HFFc6 (cell line): Measurements from ENCODE around the gene ANAPC13. TPM values are rescaled to one million over a fixed set of nuclear protein-coding genes. Genes with fewer than 3 reads are reported as not detected.
A peak's percentile ranks its signal among the peaks of the same experiment; 100 is the strongest.

Experiments used
- DNase-seq: peaks from one replicate; pipeline ENCODE4 v3.0.0-alpha.2; 2018
- H3K27ac Mint-ChIP-seq: 2 replicates; pipeline ENCODE4 v1.8.0; 2020; ENCODE audit warnings: mild to moderate bottlenecking, mixed read lengths
- H3K27me3 Mint-ChIP-seq: 2 replicates; pipeline ENCODE4 v1.8.0; 2021; ENCODE audit warnings: mild to moderate bottlenecking, moderate library complexity, mixed read lengths; ENCODE audit not compliant: insufficient read depth
- H3K36me3 Mint-ChIP-seq: 2 replicates; pipeline ENCODE4 v1.8.0; 2021; ENCODE audit warnings: low read depth, mixed read lengths
- H3K4me1 Mint-ChIP-seq: 2 replicates; pipeline ENCODE4 v1.8.0; 2020; ENCODE audit warnings: low read depth, mixed read lengths
- H3K4me3 Mint-ChIP-seq: 2 replicates; pipeline ENCODE4 v1.8.0; 2020; ENCODE audit warnings: mild to moderate bottlenecking, moderate library complexity, mixed read lengths
- H3K9me3 Mint-ChIP-seq: 2 replicates; pipeline ENCODE4 v1.8.0; 2020; ENCODE audit warnings: mild to moderate bottlenecking, mixed read lengths
- total RNA-seq, 6 experiments: library from RNA; stranded (reverse); fragmentation: NEBNext Ultra II Directional; extraction: Animal tissue kit (Norgen Biotek cat#: 25700); gene quantifications; 2 replicates in 1 of 6; 3 replicates in 5 of 6; pipeline ENCODE4 v1.2.3, GENCODE V29; 2021
- TF ChIP-seq, protein P1 (sequence below): fragments of 200-600 bp; sonication (generic); IDR thresholded peaks from 2 replicates; pipeline ENCODE4 v1.5.0; 2021; ENCODE audit warnings: antibody characterized with exemption, mild to moderate bottlenecking

The ANAPC13 gene
- total RNA-seq, 6 experiments from 2014 or later: 123 to 152 (median 137) TPM

DNA sequence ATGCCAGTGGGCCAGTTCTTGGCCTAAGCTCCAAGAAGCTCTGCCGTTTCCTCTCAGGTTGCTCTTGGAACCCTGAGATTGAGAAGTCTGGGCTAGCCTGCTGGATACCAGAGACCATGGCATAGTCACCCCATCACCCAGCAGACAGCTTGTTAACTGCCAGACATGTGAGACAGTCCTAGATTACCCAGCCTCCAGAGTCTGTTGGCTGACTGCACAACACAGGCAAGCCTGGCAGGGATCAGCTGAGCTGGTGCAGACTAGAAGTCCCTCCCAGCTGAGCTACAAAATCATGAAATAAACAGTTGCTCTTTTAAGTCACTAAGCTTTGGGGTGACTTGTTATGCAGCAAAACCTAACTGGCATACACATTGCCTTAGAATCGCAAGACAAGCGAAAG, 5.2 kb downstream of the ANAPC13 start:
- Mint-ChIP-seq H3K4me3 (peak overlapping the region; percentile 26; the same call in 1 of the 2 replicates), H3K36me3 (peaks cover 55% of the 10 kb centered on the region), H3K27ac (peak overlapping the region; percentile 99), H3K4me1 (peaks cover 94% of the 10 kb centered on the region), H3K9me3 (peaks cover 3% of the 10 kb centered on the region; the same call in 1 of the 2 replicates), H3K27me3 (peaks cover 6% of the 10 kb centered on the region; the same call in 1 of the 2 replicates)
- TF ChIP-seq, protein P1, sequence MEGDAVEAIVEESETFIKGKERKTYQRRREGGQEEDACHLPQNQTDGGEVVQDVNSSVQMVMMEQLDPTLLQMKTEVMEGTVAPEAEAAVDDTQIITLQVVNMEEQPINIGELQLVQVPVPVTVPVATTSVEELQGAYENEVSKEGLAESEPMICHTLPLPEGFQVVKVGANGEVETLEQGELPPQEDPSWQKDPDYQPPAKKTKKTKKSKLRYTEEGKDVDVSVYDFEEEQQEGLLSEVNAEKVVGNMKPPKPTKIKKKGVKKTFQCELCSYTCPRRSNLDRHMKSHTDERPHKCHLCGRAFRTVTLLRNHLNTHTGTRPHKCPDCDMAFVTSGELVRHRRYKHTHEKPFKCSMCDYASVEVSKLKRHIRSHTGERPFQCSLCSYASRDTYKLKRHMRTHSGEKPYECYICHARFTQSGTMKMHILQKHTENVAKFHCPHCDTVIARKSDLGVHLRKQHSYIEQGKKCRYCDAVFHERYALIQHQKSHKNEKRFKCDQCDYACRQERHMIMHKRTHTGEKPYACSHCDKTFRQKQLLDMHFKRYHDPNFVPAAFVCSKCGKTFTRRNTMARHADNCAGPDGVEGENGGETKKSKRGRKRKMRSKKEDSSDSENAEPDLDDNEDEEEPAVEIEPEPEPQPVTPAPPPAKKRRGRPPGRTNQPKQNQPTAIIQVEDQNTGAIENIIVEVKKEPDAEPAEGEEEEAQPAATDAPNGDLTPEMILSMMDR: no peak
- DNase-seq: no peak

DNA sequence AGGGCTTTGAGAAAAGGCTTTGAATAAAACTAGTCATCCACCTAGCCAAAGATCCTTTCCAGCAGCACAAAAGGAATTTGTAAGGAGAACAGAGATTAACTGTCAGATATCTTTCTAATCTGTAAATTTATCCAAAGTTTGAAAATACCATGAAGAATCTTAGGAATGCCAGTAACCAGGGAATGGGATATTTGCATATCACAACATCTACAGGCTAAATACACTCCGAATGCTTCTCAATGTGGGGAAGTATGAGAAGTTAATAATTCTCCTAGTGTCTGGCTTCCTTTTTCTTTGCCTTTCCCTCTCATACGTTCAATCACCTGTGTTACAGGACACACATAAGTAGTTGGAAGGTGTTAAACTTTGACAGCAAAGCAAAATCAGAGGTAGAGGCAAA, 7.8 kb downstream of the ANAPC13 start:
- Mint-ChIP-seq H3K36me3 (peaks cover 38% of the 10 kb centered on the region), H3K9me3 (no peaks in the 10 kb centered on the region), H3K4me1 (peaks cover 87% of the 10 kb centered on the region), H3K27me3 (no peaks in the 10 kb centered on the region; the same call in 1 of the 2 replicates), H3K4me3 (peak overlapping the region; percentile 57), H3K27ac (peak overlapping the region; percentile 91)
- TF ChIP-seq, protein P1: no peak
- peak; percentile 66 for DNase-seq

DNA sequence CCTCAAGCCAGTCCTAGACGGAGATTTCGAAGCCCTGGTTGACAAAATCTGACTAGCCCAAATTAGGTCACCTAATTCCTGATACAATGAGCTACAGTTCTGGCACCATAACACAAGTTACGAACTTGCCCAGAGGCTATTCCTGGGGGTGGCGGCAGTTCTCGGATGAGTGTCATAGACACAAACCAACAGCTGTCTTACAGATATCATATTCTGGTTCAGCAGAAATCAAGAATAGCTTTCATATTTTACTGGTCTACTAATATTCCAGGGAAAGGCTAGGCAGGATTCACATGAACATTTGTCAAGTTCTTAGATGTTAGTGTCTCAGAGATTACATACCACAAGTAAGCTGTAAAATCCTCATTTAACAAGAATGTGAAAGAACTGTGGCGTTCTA, 8.8 kb downstream of the ANAPC13 start:
- H3K27me3 Mint-ChIP-seq: no peaks in the 10 kb centered on the region
- peak overlapping the region; percentile 91 for H3K27ac Mint-ChIP-seq
- no peaks in the 10 kb centered on the region for H3K9me3 Mint-ChIP-seq
- H3K4me1 Mint-ChIP-seq: peaks cover 86% of the 10 kb centered on the region
- peak overlapping the region; percentile 42 for H3K4me3 Mint-ChIP-seq
- peaks cover 29% of the 10 kb centered on the region for H3K36me3 Mint-ChIP-seq
- peak; percentile 73 for DNase-seq
- TF ChIP-seq, protein P1: no peak

DNA sequence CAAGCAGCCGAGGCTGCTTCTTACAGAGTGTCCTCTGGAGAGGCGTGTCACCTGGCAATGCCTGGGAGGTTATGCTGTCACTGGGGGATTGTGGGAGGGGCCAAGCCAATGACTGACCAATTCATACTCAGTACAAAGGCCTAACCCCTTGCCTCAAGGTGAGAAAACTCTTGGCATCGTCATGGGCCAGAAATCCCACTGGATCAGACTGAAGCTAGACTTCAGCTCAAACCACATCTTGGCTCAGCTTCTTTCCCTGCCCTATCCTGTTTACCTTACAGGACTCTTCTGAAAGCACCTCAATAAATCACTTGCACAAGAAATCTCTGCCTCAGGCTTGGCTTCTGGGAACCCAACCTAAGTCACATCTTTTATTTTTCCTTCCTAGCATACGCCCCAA, 9.5 kb downstream of the ANAPC13 start:
- Mint-ChIP-seq H3K36me3 (peaks cover 22% of the 10 kb centered on the region), H3K4me1 (peaks cover 86% of the 10 kb centered on the region), H3K27ac (peak overlapping the region; percentile 91), H3K27me3 (no peaks in the 10 kb centered on the region), H3K4me3 (peak overlapping the region; percentile 42), H3K9me3 (no peaks in the 10 kb centered on the region)
- TF ChIP-seq, protein P1: no peak
- DNase-seq: no peak

DNA sequence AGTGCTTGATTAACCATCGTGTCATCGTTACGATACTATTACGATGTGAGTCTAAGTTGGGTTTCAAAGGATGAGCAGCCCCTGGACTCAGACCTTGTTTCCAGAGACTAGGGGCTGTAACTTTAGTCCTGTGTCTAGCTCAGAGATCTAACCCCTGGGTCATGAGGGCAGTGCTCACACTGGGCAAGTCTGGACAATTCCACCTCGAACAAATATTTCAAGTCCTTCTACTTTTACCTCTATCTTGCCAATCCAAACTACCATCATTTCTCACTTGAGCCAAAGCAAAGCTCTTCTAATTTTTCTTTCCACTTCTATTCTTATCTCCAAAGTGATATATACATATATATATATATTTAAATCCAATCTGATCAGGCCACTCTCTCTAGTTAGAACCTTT, 10.8 kb downstream of the ANAPC13 start:
- no peaks in the 10 kb centered on the region for H3K9me3 Mint-ChIP-seq
- peaks cover 11% of the 10 kb centered on the region for H3K36me3 Mint-ChIP-seq
- no peaks in the 10 kb centered on the region for H3K27me3 Mint-ChIP-seq

More for the DNA sequence above, 10.8 kb downstream of the ANAPC13 start:
- TF ChIP-seq, protein P1: no peak
- Mint-ChIP-seq H3K4me1 (peaks cover 86% of the 10 kb centered on the region), H3K4me3 (no peak overlapping the region), H3K27ac (peak overlapping the region; percentile 91)
- DNase-seq: no peak
